Heart left ventricle (tissue), 16 donors: ENCODE data around the gene LRRIQ1. TPM values are rescaled to one million over a fixed set of nuclear protein-coding genes. Genes with fewer than 3 reads are reported as not detected.
"Not testable (repeated sequence)": the region's sequence is repeated elsewhere in the genome, so short reads cannot be mapped to it uniquely, and the experiment has no call there.

ENCODE experiments used
- ATAC-seq, 4 donors: fragments of 200-7000 bp; cut with Tn5 transposase; one replicate each; pipeline ENCODE4 v1.9.1; 2020 to 2022; ENCODE audit warnings: moderate library complexity in 4 of 4, mild to moderate bottlenecking in 3 of 4, moderate number of reproducible peaks in 1 of 4
- DNase-seq, 5 donors: peaks; one replicate each; pipeline ENCODE4 v3.0.0-alpha.2; 2020
- H3K27ac ChIP-seq, 12 donors: fragments of 200-600 bp; sonication (generic) in 4 of 12; one replicate each; pipeline versions ENCODE4 v1.5.0 to v1.8.0; 2016 to 2022; ENCODE audit warnings: mild to moderate bottlenecking in 2 of 12
- H3K27me3 ChIP-seq, 9 donors: fragments of 200-600 bp; sonication (generic) in 2 of 9; one replicate each; pipeline versions ENCODE4 v1.5.1 to v1.8.0; 2016 to 2022; ENCODE audit warnings: mild to moderate bottlenecking in 3 of 9
- H3K36me3 ChIP-seq, 9 donors: fragments of 200-600 bp; sonication (generic) in 2 of 9; one replicate each; pipeline versions ENCODE4 v1.5.0 to v1.8.0; 2018 to 2022; ENCODE audit warnings: mild to moderate bottlenecking in 2 of 9
- H3K4me1 ChIP-seq, 12 donors: fragments of 200-600 bp; sonication (generic) in 4 of 12; one replicate each; pipeline versions ENCODE4 v1.5.0 to v1.8.0; 2016 to 2022; ENCODE audit warnings: mild to moderate bottlenecking in 3 of 12
- H3K4me3 ChIP-seq, 12 donors: fragments of 200-600 bp; sonication (generic) in 4 of 12; one replicate each; pipeline versions ENCODE4 v1.5.0 to v1.8.0; 2017 to 2022; ENCODE audit warnings: mild to moderate bottlenecking in 9 of 12, moderate library complexity in 4 of 12
- H3K9me3 ChIP-seq, 12 donors: fragments of 200-600 bp; sonication (generic) in 4 of 12; one replicate each; pipeline versions ENCODE4 v1.5.0 to v1.8.0; 2016 to 2022; ENCODE audit warnings: mild to moderate bottlenecking in 1 of 12
- POLR2A ChIP-seq, 2 donors: fragments of 450-650 bp; IDR thresholded peaks; one replicate each; pipeline ENCODE4 v1.6.1; 2017; ENCODE audit warnings: antibody characterized with exemption in 2 of 2, mild to moderate bottlenecking in 2 of 2, moderate library complexity in 2 of 2
- WGBS, 4 donors: extraction: QIAGEN DNeasy Blood & Tissue Kit in 2 of 4; methylation state at CpG; one replicate each; pipeline versions ENCODE4 v1.1.5 to v1.1.7; 2013 to 2018; 5-methylcytosine and 5-hydroxymethylcytosine counted together
- intact Hi-C, 10 donors: fragments of 100-400 bp; cut with DNase I; formaldehyde crosslinking; loops; one replicate each; pipeline versions ENCODE4 v1.11.1 to v1.14.2; 2022
- polyA plus RNA-seq, 2 donors: library from polyadenylated mRNA; stranded (reverse); fragments of 200-250 nt; gene quantifications; one replicate each; pipeline ENCODE4 v1.2.3, GENCODE V29; 2013
- total RNA-seq, 9 donors: library from RNA; depleted of rRNA in 2 of 9; stranded (reverse); fragments of >200 nt in 2 of 9; fragmentation: NEBNext Ultra II Directional in 3 of 9; extraction: Animal tissue kit (Norgen Biotek cat#: 25700) in 3 of 9; gene quantifications; one replicate each; pipeline versions ENCODE4 v1.1.0 to v1.2.4, GENCODE V29; 2016 to 2023
- TF ChIP-seq, protein P1 (sequence below), 12 donors: fragments of 200-600 bp; sonication (generic) in 4 of 12; IDR thresholded peaks; one replicate each; pipeline versions ENCODE4 v1.5.0 to v1.8.0; 2018 to 2022; ENCODE audit warnings: antibody characterized with exemption in 12 of 12, mild to moderate bottlenecking in 5 of 12
- donor health status: ischemic (EF 13 %, LVEDD 7.1; RV severe dilation, severe dysfunction).
- donor health status: healthy with polysubstance abuse.
- donor health status: DM: no; HTN: yes; CAD: no.
- donor health status: DM: no; HTN: no; CAD: no.
- donor health status: ischemic (EF 25% LVEDD 6.9; RV normal size, moderate dysfunction).
- donor health status: ischemic (EF 25% LVEDD 5.7; RV mildly dilated, moderate dysfunction).
- donor health status: healthy.
- donor health status: DM: yes; HTN: yes; CAD: no.
- donor health status: ischemic (EF 35%, LVEDD 5.7; RV mildly dilated, moderate dysfunction).
- donor health status: nonischemic (EF 11% LVEDD 7.7; RV severe dilation, severe dysfunction).
- donor health status: DM: yes; HTN: yes; CAD: no.
- donor health status: PGD.
- donor health status: ischemic (EF 29% LVEDD 5.4; RV normal size, mild dysfunction).
- donor health status: nonischemic (EF 23%, LVEDD 6.1; RV moderate dilation, normal function).

Gene LRRIQ1
- total and polyA plus RNA-seq, 11 donors, result 0.04 to 0.72 (median 0.41) TPM; not detected in 3

DNA sequence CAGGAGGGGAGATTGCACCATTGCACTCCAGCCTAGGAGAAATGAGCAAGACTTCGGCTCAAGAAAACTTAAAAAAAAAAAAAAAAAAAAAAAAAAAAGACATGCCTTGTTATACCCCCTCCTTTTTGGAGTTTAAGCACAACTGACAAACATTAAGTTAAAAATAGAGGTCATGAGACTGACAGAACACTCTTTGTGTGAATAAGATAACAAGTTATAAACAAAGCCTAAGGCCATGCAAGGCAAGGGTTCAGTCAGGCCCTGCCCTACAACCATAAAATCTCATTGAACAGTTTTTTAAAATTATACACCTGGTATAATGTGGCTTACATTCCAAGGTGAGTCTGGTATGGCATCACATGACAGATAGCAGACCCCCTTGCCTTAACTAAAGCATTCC is 39.4 kb upstream of the LRRIQ1 start:
- Histone ChIP-seq H3K4me3 (no peak overlapping the region), H3K27me3 (no peaks in the 10 kb centered on the region), H3K27ac (no peak overlapping the region), H3K36me3 (no peaks in the 10 kb centered on the region), H3K4me1 (no peaks in the 10 kb centered on the region), H3K9me3 (no peaks in the 10 kb centered on the region)
- 90 to 100% (median 91%) methylated on average over 1 of the region's 1 CpG for WGBS, 4 donors
- DNase-seq, result no peak
- intact Hi-C loops, result no loop called here
- ATAC-seq, result no peak
- TF ChIP-seq, protein P1, sequence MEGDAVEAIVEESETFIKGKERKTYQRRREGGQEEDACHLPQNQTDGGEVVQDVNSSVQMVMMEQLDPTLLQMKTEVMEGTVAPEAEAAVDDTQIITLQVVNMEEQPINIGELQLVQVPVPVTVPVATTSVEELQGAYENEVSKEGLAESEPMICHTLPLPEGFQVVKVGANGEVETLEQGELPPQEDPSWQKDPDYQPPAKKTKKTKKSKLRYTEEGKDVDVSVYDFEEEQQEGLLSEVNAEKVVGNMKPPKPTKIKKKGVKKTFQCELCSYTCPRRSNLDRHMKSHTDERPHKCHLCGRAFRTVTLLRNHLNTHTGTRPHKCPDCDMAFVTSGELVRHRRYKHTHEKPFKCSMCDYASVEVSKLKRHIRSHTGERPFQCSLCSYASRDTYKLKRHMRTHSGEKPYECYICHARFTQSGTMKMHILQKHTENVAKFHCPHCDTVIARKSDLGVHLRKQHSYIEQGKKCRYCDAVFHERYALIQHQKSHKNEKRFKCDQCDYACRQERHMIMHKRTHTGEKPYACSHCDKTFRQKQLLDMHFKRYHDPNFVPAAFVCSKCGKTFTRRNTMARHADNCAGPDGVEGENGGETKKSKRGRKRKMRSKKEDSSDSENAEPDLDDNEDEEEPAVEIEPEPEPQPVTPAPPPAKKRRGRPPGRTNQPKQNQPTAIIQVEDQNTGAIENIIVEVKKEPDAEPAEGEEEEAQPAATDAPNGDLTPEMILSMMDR (IDR thresholded peaks at IDR 0.05), result no peak
- no peak for TF ChIP-seq POLR2A (IDR thresholded peaks at IDR 0.05)

DNA sequence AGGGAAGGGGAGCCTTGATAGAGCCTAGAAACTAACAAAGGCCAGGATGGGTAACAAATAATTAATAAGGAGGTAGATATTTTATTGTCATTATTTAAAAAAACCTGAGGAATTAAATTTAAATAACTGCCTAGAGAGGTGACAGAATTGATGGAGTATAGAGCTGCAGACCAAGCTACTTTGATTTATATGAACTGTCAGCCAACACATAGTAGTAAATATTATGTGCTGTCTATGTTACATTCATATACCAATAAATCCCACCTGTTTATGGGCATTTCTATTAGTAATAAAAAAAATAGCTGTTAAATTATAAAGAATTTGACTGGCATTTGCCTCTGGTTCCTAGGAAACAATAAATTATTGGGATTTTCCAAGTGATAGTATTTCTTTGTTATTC is 37.8 kb upstream of the LRRIQ1 start:
- Histone ChIP-seq H3K4me3 (no peak overlapping the region), H3K36me3 (no peaks in the 10 kb centered on the region), H3K27ac (no peak overlapping the region), H3K4me1 (no peaks in the 10 kb centered on the region), H3K9me3 (no peaks in the 10 kb centered on the region), H3K27me3 (no peaks in the 10 kb centered on the region)
- ATAC-seq (no peak), DNase-seq (no peak)
- intact Hi-C loops, result no loop called here
- TF ChIP-seq, protein P1 (IDR thresholded peaks at IDR 0.05), result no peak
- no peak for TF ChIP-seq POLR2A (IDR thresholded peaks at IDR 0.05)

DNA sequence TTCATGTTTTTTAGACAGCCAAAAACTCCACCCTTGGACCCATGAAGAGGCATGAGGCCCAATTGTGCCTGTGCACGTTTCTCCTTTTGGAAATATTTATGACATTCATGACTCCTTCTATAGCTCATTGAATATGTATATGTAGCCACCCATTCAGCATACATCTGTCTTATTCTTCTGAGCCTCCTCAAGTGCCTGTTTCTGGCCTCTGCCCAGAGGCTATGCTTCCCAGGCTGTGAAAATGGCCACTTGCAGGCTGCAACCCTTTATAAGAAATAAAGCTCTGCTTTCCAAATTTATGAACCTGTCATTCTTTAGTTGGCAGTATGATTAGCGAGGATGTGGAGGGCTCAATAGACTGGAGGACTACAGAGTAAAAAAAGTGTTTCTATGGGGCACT is 35.4 kb upstream of the LRRIQ1 start:
- 67 to 74% (median 71%) methylated on average over 2 of the region's 2 CpGs for WGBS, 4 donors
- Histone ChIP-seq H3K36me3 (no peaks in the 10 kb centered on the region), H3K9me3 (no peaks in the 10 kb centered on the region), H3K27ac (no peak overlapping the region), H3K27me3 (no peaks in the 10 kb centered on the region), H3K4me1 (no peaks in the 10 kb centered on the region), H3K4me3 (no peak overlapping the region)
- no peak for DNase-seq
- no peak for TF ChIP-seq POLR2A (IDR thresholded peaks at IDR 0.05)
- no peak for ATAC-seq
- intact Hi-C loops, result no loop called here

DNA sequence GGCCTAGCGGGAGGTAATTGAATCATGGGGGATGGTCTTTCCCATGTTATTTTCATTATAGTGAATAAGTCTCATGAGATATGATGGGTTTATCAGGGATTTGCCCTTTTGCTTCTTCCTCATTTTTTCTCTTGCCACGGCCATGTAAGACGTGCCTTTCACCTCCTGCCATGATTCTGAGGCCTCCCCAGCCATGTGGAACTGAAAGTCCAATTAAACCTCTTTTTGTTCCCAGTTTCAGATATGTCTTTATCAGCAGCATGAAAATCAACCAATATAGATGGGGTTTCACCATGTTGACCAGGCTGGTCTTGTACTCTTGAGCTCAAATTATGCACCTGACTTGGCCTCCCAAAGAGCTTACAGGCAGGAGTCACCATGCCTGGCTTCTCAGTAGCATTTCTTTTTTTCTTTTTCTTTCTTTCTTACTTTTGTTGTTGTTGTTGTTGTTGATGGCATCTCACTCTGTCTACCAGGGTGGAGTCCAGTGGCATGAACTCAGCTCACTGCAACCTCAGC is 33.3 kb upstream of the LRRIQ1 start:
- DNase-seq (no peak), ATAC-seq (no peak)
- H3K4me3 ChIP-seq, result no peak overlapping the region
- H3K27ac ChIP-seq, result no peak overlapping the region
- no peaks in the 10 kb centered on the region for H3K27me3 ChIP-seq
- intact Hi-C loops, result no loop called here
- H3K36me3 ChIP-seq, result no peaks in the 10 kb centered on the region
- H3K4me1 ChIP-seq, result no peaks in the 10 kb centered on the region
- 64 to 73% (median 69%) methylated on average over 3 of the region's 3 CpGs for WGBS, 4 donors
- no peaks in the 10 kb centered on the region for H3K9me3 ChIP-seq
- TF ChIP-seq, protein P1 (IDR thresholded peaks at IDR 0.05), result no peak
- no peak for TF ChIP-seq POLR2A (IDR thresholded peaks at IDR 0.05)

GRCh38 chr12:85004204-85004603 is 31.9 kb upstream of the LRRIQ1 start:
- intact Hi-C loops, result no loop called here
- H3K9me3 ChIP-seq, result no peaks in the 10 kb centered on the region
- TF ChIP-seq, protein P1 (IDR thresholded peaks at IDR 0.05), result no peak
- TF ChIP-seq POLR2A (IDR thresholded peaks at IDR 0.05), result no peak
- H3K27me3 ChIP-seq, result no peaks in the 10 kb centered on the region
- DNase-seq (no peak), ATAC-seq (no peak)
- no peaks in the 10 kb centered on the region for H3K36me3 ChIP-seq
- H3K4me3 ChIP-seq, result no peak overlapping the region
- H3K4me1 ChIP-seq, result no peaks in the 10 kb centered on the region
- H3K27ac ChIP-seq, result no peak overlapping the region

- H3K36me3 ChIP-seq, H3K4me1 ChIP-seq, ATAC-seq, H3K4me3 ChIP-seq, DNase-seq, H3K27me3 ChIP-seq, H3K27ac ChIP-seq, intact Hi-C loops, H3K9me3 ChIP-seq: not testable (repeated sequence)
- 45 to 68% (median 54%) methylated on average over 2 of the region's 2 CpGs for WGBS, 4 donors
These were observed 31.1 kb upstream of the LRRIQ1 start for GRCh38 chr12:85005047-85005446.
